Measurements from ENCODE around the gene OR4D11.

DNA sequence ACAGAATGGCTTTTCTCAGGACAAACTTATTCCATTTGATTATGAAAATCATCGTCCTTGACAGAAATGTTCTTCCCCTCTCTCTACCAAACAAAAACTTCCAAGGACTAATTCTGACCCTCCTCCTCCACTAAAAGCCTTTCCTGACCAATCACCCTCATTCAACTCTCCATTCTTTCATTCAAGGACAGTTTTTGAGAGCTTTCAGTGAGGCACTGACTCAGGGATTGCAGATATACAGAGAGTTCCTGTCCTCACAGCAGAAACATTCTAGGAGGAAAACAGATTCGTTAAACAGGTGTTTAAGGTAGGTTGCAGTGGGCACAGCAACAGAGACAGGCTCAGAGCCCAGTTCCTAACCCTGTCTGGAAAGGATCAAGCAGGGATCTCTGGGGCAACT, 49.5 kb downstream of the OR4D11 start:
- TF ChIP-seq RARB (CRISPR knock-in tag; IDR thresholded peaks at IDR 0.05) = no peak
- no peak for TF ChIP-seq ESRRG (CRISPR knock-in tag; IDR thresholded peaks at IDR 0.05)
- TF ChIP-seq CSDC2 (CRISPR knock-in tag; IDR thresholded peaks at IDR 0.05) = no peak
- TF ChIP-seq TCF4 (CRISPR knock-in tag; IDR thresholded peaks at IDR 0.05; ENCODE audit: borderline replicate concordance) = no peak
- no peak for TF ChIP-seq PPARA (CRISPR knock-in tag; IDR thresholded peaks at IDR 0.05; ENCODE audit: borderline replicate concordance)
